Panc1 (cell line): ENCODE data around the gene MAT2B.

ENCODE experiments used
- POLR2AphosphoS5 ChIP-seq: IDR thresholded peaks from 2 replicates; pipeline ENCODE4 v1.6.1; 2012; ENCODE audit warnings: mild to moderate bottlenecking, low read depth, low read length, moderate library complexity
- TF ChIP-seq, protein P1 (sequence below): fragments of 450-650 bp; IDR thresholded peaks from 2 replicates; pipeline ENCODE4 v1.5.1; 2017; ENCODE audit warnings: mild to moderate bottlenecking
- TF ChIP-seq, protein P2 (sequence below), 2 experiments: IDR thresholded peaks; 2 replicates each; pipeline ENCODE4 v1.6.1; 2011 to 2012; ENCODE audit warnings: low read depth in 2 of 2, control low read depth in 1 of 2, low read length in 1 of 2, mild to moderate bottlenecking in 1 of 2, moderate library complexity in 1 of 2; ENCODE audit not compliant: insufficient read depth in 1 of 2

DNA sequence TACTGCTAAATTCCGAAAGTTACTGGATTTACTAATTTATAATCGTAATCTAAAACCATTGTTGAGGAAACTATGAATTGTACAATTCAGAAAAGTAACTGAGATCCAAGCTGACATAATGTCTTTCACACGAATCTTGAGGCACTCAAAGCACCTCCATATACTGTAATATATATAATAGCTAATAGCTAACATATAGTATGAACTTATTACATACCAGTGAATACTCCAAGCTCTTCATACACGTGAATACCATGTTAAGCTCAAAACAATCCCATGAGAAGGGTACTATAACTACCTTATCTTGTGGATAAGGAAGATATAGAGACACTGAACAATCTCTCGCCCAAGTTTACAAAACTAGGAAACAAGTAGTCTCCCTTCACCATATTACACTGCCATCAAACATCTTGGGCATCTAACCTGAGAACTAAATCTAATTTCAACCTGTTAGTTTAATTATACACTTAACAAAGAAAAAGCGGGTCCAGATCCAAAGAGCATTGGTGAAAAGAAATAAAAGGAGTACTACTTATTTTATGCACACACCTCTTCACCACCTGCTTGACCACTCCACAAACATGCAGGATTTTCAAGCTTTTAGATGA is 46.5 kb upstream of the MAT2B start:
- no peak for TF ChIP-seq POLR2AphosphoS5
- TF ChIP-seq, protein P1, sequence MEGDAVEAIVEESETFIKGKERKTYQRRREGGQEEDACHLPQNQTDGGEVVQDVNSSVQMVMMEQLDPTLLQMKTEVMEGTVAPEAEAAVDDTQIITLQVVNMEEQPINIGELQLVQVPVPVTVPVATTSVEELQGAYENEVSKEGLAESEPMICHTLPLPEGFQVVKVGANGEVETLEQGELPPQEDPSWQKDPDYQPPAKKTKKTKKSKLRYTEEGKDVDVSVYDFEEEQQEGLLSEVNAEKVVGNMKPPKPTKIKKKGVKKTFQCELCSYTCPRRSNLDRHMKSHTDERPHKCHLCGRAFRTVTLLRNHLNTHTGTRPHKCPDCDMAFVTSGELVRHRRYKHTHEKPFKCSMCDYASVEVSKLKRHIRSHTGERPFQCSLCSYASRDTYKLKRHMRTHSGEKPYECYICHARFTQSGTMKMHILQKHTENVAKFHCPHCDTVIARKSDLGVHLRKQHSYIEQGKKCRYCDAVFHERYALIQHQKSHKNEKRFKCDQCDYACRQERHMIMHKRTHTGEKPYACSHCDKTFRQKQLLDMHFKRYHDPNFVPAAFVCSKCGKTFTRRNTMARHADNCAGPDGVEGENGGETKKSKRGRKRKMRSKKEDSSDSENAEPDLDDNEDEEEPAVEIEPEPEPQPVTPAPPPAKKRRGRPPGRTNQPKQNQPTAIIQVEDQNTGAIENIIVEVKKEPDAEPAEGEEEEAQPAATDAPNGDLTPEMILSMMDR = no peak
- TF ChIP-seq, protein P2, sequence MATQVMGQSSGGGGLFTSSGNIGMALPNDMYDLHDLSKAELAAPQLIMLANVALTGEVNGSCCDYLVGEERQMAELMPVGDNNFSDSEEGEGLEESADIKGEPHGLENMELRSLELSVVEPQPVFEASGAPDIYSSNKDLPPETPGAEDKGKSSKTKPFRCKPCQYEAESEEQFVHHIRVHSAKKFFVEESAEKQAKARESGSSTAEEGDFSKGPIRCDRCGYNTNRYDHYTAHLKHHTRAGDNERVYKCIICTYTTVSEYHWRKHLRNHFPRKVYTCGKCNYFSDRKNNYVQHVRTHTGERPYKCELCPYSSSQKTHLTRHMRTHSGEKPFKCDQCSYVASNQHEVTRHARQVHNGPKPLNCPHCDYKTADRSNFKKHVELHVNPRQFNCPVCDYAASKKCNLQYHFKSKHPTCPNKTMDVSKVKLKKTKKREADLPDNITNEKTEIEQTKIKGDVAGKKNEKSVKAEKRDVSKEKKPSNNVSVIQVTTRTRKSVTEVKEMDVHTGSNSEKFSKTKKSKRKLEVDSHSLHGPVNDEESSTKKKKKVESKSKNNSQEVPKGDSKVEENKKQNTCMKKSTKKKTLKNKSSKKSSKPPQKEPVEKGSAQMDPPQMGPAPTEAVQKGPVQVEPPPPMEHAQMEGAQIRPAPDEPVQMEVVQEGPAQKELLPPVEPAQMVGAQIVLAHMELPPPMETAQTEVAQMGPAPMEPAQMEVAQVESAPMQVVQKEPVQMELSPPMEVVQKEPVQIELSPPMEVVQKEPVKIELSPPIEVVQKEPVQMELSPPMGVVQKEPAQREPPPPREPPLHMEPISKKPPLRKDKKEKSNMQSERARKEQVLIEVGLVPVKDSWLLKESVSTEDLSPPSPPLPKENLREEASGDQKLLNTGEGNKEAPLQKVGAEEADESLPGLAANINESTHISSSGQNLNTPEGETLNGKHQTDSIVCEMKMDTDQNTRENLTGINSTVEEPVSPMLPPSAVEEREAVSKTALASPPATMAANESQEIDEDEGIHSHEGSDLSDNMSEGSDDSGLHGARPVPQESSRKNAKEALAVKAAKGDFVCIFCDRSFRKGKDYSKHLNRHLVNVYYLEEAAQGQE (IDR thresholded peaks at IDR 0.05; ENCODE audit: insufficient read depth in 1 of 2, low read depth in 2 of 2, low read length in 1 of 2) = no peak
